HG03442 (cell line): Measurements from ENCODE around the gene KIFC1.

Source experiments
- ATAC-seq: cut with Tn5 transposase; IDR thresholded peaks from one replicate; pipeline ENCODE4 v1.9.1; 2021; ENCODE audit warnings: mild to moderate bottlenecking, moderate library complexity; ENCODE audit not compliant: unreplicated experiment

The KIFC1 gene

GRCh38 chr6:33439956-33440648, 48.5 kb downstream of the KIFC1 start:
- no peak for ATAC-seq

- ATAC-seq: no peak
Measured at GRCh38 chr6:33440649-33441309, 49.2 kb downstream of the KIFC1 start.

- no peak for ATAC-seq
Measured at GRCh38 chr6:33441457-33441856, 49.8 kb downstream of the KIFC1 start.

- ATAC-seq: no peak
Measured at GRCh38 chr6:33442283-33442682, 50.7 kb downstream of the KIFC1 start.

- no peak for ATAC-seq
Measured at GRCh38 chr6:33443025-33443424, 51.4 kb downstream of the KIFC1 start.

- ATAC-seq: no peak
Measured at GRCh38 chr6:33443619-33444504, 52.2 kb downstream of the KIFC1 start.

- no peak for ATAC-seq
Measured at GRCh38 chr6:33445119-33445603, 53.5 kb downstream of the KIFC1 start.

GRCh38 chr6:33446356-33446755, 54.7 kb downstream of the KIFC1 start:
- no peak for ATAC-seq

- no peak for ATAC-seq
Measured at GRCh38 chr6:33450434-33450833, 58.8 kb downstream of the KIFC1 start.

GRCh38 chr6:33451606-33452005, 60.0 kb downstream of the KIFC1 start:
- no peak for ATAC-seq

- ATAC-seq: no peak
Measured at GRCh38 chr6:33452496-33452895, 60.9 kb downstream of the KIFC1 start.

- ATAC-seq: no peak
Measured at GRCh38 chr6:33453393-33454008, 61.9 kb downstream of the KIFC1 start.

GRCh38 chr6:33454009-33454946, 62.7 kb downstream of the KIFC1 start, which contains the start of gene ZBTB9:
TSS of gene ZBTB9 (plus strand) at chr6:33454576. CDS start at chr6:33455101, 525 bp downstream.
- ATAC-seq: peak; percentile 98

- no peak for ATAC-seq
Measured at GRCh38 chr6:33455051-33455450, 63.4 kb downstream of the KIFC1 start.

- ATAC-seq: no peak
Measured at GRCh38 chr6:33456156-33456555, 64.5 kb downstream of the KIFC1 start.

GRCh38 chr6:33458676-33459075, 67.1 kb downstream of the KIFC1 start:
- ATAC-seq: no peak

GRCh38 chr6:33459226-33459625, 67.6 kb downstream of the KIFC1 start:
- no peak for ATAC-seq
